Stimulated activated CD8-positive, alpha-beta memory T cell treated with anti-CD3 and anti-CD28 coated beads, Interleukin-7, amount 100 ng/mL, for 4 hours (primary cell): ENCODE measurements around the gene TGFA.

ENCODE experiments used
- DNase-seq, 2 donors: peaks; one replicate each; pipeline ENCODE4 v3.0.0-alpha.2; 2020; ENCODE audit warnings: low read depth in 2 of 2

The TGFA gene

GRCh38 chr2:70418514-70418913 lies 135.1 kb downstream of the TGFA start:
- no peak for DNase-seq

GRCh38 chr2:70417011-70417410 lies 136.6 kb downstream of the TGFA start:
- no peak for DNase-seq

DNA sequence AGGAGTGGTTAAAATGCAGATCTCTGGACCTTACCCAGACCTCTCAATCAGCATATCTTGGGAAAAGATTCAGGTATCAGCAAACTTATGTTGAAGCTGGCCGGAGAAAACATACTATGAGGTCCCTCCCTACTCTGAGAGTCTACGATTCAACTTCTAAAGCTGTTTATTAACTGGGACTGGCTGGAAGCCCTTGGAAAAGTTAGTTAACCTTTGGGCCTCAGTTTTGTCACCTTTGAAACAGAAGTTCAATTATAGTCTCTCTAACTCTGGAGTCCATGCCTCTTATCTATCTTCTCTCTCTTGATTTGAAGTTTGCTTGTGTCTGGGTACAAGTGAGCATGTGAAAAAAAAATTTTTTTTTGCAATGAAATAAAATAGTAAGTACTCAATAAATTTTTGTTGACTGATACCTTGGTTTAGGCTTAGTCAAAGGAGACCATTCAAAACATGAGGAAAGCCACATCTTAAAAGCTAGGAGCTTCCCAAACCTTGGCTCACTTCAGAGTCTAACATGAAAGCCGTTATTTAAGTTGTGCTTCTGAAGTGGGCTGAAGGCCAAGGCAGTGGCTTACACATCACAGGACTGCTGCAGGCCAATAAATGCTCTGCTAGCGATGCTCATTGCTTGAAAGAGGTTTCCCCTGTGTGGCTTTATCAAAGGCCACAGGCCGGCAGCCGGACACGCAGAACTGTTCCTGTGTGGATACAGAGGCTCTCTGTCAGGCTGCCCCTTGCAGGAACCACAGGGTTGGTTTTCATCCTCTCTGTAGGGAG lies 141.1 kb downstream of the TGFA start:
- no peak for DNase-seq

GRCh38 chr2:70411483-70412125 lies 142.0 kb downstream of the TGFA start:
- no peak for DNase-seq

DNA sequence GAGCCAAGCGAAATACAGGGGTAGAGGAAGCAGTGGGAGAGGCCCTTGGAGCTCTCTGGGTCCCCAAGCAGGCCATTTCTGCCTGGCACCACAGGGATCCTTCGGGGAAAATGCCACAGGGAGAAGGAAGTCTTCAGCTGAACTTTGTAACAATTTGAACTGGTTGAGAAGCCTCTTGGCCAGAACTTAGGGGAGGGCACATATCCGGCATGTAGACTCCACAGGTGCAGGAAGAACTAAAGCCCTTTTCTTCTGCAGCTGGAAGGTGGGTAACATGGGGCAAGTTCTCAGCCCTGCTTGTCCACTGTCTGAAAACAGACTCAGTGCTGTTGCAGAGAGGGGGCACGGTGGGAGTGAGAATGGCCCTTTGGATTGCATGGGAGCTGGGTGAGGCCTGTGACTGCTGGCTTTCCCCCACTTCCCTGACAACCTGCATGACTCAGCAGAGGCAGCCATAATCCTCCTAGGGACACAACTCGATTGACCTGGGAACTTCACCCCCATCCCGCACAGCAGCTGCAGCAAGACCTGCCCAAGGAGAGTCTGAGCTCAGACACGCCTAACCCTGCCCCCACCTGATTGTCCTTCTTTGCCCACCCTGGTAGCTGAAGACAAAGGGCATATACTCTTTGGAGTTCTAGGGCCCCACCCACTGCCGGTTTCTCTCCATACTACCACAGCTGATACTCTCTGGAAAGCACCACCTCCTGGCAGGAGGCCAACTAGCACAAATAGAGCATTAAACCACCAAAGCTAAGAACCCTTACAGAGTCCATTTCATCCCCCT lies 150.2 kb downstream of the TGFA start:
- DNase-seq = no peak

DNA sequence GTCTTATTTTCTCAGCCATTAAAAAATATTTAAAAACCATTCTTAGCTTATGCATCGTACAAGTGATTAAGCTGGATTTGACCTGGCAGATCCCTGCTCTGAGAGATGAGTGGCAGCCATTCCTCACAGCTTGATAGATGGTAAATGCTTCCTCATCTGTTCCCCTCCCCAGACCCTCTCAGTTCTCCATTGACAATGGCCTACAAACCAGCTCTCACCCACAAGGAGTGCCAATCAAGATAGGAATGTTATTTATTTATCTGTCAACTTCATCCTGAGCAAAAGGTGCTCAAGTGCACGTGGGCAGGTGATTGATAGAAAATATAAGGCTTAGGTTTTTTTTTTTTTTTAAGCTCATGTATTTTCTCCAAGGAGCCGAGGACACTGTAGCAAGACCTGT lies 153.1 kb downstream of the TGFA start:
- DNase-seq = no peak

DNA sequence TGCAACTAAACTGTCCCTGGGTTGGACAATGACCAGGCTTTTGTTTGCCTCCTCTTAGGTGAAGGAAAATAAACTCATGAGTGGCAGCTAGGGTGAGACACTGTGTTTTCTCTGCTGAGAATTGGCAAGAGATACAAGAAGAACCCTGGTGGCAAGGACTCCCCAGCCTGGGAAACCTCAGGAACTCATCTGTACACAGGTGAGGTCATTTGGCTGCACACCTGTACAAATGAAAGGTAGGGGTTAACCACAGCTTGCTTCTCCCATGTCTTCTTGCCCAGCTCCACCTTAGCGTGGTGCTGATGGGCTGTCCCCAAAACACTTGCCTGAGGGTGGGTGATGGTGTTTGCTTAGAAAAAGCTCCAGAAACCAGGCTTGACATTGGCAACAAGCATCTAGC lies 154.6 kb downstream of the TGFA start:
- no peak for DNase-seq
